ENCODE results near the gene PIP4K2C. TPM values are rescaled to one million over a fixed set of nuclear protein-coding genes. Genes with fewer than 3 reads are reported as not detected.
A peak's percentile ranks its signal among the peaks of the same experiment; 100 is the strongest.

The PIP4K2C gene
- total RNA-seq, 1 experiment from 2014 or later = 37.1 TPM

DNA sequence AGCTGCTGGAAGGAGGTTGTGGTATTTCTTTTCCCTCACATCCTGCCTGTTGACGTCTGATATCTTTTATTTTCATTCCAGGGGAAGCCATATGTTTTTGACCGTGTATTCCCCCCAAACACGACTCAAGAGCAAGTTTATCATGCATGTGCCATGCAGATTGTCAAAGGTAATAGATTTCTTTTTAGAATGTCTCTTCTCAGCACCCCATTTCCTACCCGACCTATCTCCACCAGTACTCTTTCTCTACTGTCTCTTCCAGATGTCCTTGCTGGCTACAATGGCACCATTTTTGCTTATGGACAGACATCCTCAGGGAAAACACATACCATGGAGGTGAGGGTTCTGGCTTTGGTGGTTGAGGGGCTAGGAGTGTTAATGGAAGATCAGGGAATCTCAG, 27.6 kb upstream of the PIP4K2C start:
- no peaks in the 10 kb centered on the region for H3K27me3 ChIP-seq (ENCODE audit: insufficient read depth, low read length)
- no peak overlapping the region for H3K9ac ChIP-seq (ENCODE audit: extremely low read depth, insufficient read length, low read length)
- no peak overlapping the region for H3K56ac ChIP-seq (ENCODE audit: insufficient read length, low read depth, low read length)
- no peak overlapping the region for H4K91ac ChIP-seq (ENCODE audit: insufficient read length, low read depth, low read length)
- H3K79me2 ChIP-seq (ENCODE audit: insufficient read depth, low read length) = no peaks in the 10 kb centered on the region
- H3K79me1 ChIP-seq (ENCODE audit: insufficient read depth, low read depth, low read length, poor library complexity, severe bottlenecking) = no peaks in the 10 kb centered on the region
- WGBS (ENCODE audit: extremely low coverage, insufficient read length, low lambda C conversion rate) = no CpG with 5 or more reads among the region's 4 CpGs
- no peak overlapping the region for H2BK15ac ChIP-seq (ENCODE audit: low read depth, low read length)
- H2BK5ac ChIP-seq (ENCODE audit: insufficient read length, low read length) = no peak overlapping the region
- H2BK12ac ChIP-seq (ENCODE audit: insufficient read length, low read depth, low read length) = no peak overlapping the region
- no peak overlapping the region for H2BK120ac ChIP-seq (ENCODE audit: low read depth, low read length, poor library complexity, severe bottlenecking)
- no peak overlapping the region for H3K27ac ChIP-seq (ENCODE audit: insufficient read length, low read depth, low read length)
- H4K20me1 ChIP-seq (ENCODE audit: control insufficient read depth, insufficient read depth, insufficient read length) = no peaks in the 10 kb centered on the region
- no peak overlapping the region for H3K4me2 ChIP-seq (ENCODE audit: insufficient read depth, insufficient read length, low read length)
- TF ChIP-seq, protein P1, sequence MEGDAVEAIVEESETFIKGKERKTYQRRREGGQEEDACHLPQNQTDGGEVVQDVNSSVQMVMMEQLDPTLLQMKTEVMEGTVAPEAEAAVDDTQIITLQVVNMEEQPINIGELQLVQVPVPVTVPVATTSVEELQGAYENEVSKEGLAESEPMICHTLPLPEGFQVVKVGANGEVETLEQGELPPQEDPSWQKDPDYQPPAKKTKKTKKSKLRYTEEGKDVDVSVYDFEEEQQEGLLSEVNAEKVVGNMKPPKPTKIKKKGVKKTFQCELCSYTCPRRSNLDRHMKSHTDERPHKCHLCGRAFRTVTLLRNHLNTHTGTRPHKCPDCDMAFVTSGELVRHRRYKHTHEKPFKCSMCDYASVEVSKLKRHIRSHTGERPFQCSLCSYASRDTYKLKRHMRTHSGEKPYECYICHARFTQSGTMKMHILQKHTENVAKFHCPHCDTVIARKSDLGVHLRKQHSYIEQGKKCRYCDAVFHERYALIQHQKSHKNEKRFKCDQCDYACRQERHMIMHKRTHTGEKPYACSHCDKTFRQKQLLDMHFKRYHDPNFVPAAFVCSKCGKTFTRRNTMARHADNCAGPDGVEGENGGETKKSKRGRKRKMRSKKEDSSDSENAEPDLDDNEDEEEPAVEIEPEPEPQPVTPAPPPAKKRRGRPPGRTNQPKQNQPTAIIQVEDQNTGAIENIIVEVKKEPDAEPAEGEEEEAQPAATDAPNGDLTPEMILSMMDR (conservative IDR thresholded peaks at IDR 0.05) = no peak
- no peak overlapping the region for H4K8ac ChIP-seq (replicated peaks; ENCODE audit: insufficient read length, low read depth, low read length)
- peak overlapping the region in 1 of 3 experiments; percentile 19; a peak in 1 of 7 replicates for H3K27ac Mint-ChIP-seq
- no peaks in the 10 kb centered on the region for H3K9me3 ChIP-seq (ENCODE audit: control insufficient read depth, low read depth, low read length)
- peaks cover 13 to 29% (median 28%) of the 10 kb centered on the region in 3 experiments; a peak in 6 of 7 replicates for H3K36me3 Mint-ChIP-seq (ENCODE audit: insufficient read depth in 1 of 3, low read depth in 3 of 3)
- no peak for DNase-seq
- H2AK5ac ChIP-seq (ENCODE audit: insufficient read length, low read length) = no peak overlapping the region
- H3K4me1 Mint-ChIP-seq = no peaks in the 10 kb centered on the region
- no peak overlapping the region for H4K5ac ChIP-seq (ENCODE audit: insufficient read length, low read depth, low read length)
- no peak overlapping the region for H3K18ac ChIP-seq (ENCODE audit: insufficient read length, low read depth, low read length)
- no peak overlapping the region for H3K4ac ChIP-seq (ENCODE audit: low read depth, low read length)
- no peak overlapping the region for H2AFZ ChIP-seq (ENCODE audit: low read length)
- H3K4me1 ChIP-seq (ENCODE audit: insufficient read depth, low read length) = no peaks in the 10 kb centered on the region
- H3K23ac ChIP-seq (ENCODE audit: insufficient read length, low read depth, low read length) = no peak overlapping the region
- peaks cover 3% of the 10 kb centered on the region for H3K23me2 ChIP-seq (ENCODE audit: insufficient read length, low read depth, low read length, poor library complexity, severe bottlenecking)
- H3K4me3 Mint-ChIP-seq = no peak overlapping the region
- no peak overlapping the region for H2BK20ac ChIP-seq (ENCODE audit: low read depth, low read length, poor library complexity, severe bottlenecking)
- H3K14ac ChIP-seq (ENCODE audit: insufficient read depth, low read length) = no peak overlapping the region
- H3T11ph ChIP-seq (ENCODE audit: low read length) = no peak overlapping the region
- no peaks in the 10 kb centered on the region for H3K27me3 Mint-ChIP-seq (ENCODE audit: low read depth)
- H3K9me3 Mint-ChIP-seq = no peaks in the 10 kb centered on the region

Measured in H9 (cell line).